Nephron progenitor cell (in vitro differentiated cells): ENCODE measurements around the gene FAM149B1.
"Not testable (repeated sequence)": the region's sequence is repeated elsewhere in the genome, so short reads cannot be mapped to it uniquely, and the experiment has no call there.

Experiments used
- DNase-seq: peaks from one replicate; pipeline ENCODE4 v3.0.0; 2021
- H3K27ac Mint-ChIP-seq: 2 replicates; pipeline ENCODE4 v1.8.0; 2021; ENCODE audit warnings: mild to moderate bottlenecking, moderate library complexity, mixed read lengths
- H3K27me3 Mint-ChIP-seq: 2 replicates; pipeline ENCODE4 v1.8.0; 2021; ENCODE audit warnings: mild to moderate bottlenecking, low read depth, mixed read lengths; ENCODE audit not compliant: poor library complexity
- H3K36me3 Mint-ChIP-seq: 2 replicates; pipeline ENCODE4 v1.8.0; 2021; ENCODE audit warnings: low read depth, mixed read lengths
- H3K4me1 Mint-ChIP-seq: 2 replicates; pipeline ENCODE4 v1.8.0; 2021; ENCODE audit warnings: mixed read lengths
- H3K4me3 Mint-ChIP-seq: 2 replicates; pipeline ENCODE4 v1.8.0; 2021; ENCODE audit warnings: mild to moderate bottlenecking, moderate library complexity, mixed read lengths
- H3K9me3 Mint-ChIP-seq: 2 replicates; pipeline ENCODE4 v1.8.0; 2021; ENCODE audit warnings: mild to moderate bottlenecking, moderate library complexity, mixed read lengths
- CTCF ChIP-seq: fragments of 200-600 bp; sonication (generic); IDR thresholded peaks from 2 replicates; pipeline ENCODE4 v1.5.0; 2021; ENCODE audit warnings: antibody characterized with exemption

Gene FAM149B1

GRCh38 chr10:73131913-73132686, 35.8 kb upstream of the FAM149B1 start:
- Mint-ChIP-seq H3K36me3 (peaks cover 73% of the 10 kb centered on the region), H3K27ac (peak overlapping the region; percentile 37), H3K27me3 (no peaks in the 10 kb centered on the region), H3K4me3 (no peak overlapping the region), H3K9me3 (no peaks in the 10 kb centered on the region), H3K4me1 (peaks cover 20% of the 10 kb centered on the region)
- TF ChIP-seq CTCF, result no peak
- DNase-seq, result no peak

GRCh38 chr10:73134727-73135126, 33.2 kb upstream of the FAM149B1 start:
- H3K9me3 Mint-ChIP-seq, result no peaks in the 10 kb centered on the region

GRCh38 chr10:73136627-73137026, 31.3 kb upstream of the FAM149B1 start:
- H3K27me3 Mint-ChIP-seq, result no peaks in the 10 kb centered on the region
- H3K4me1 Mint-ChIP-seq, result peaks cover 9% of the 10 kb centered on the region
- peaks cover 78% of the 10 kb centered on the region for H3K36me3 Mint-ChIP-seq
- DNase-seq, result no peak
- no peaks in the 10 kb centered on the region for H3K9me3 Mint-ChIP-seq
- H3K27ac Mint-ChIP-seq, result no peak overlapping the region
- H3K4me3 Mint-ChIP-seq, result no peak overlapping the region
- no peak for TF ChIP-seq CTCF

More at GRCh38 chr10:73134727-73135126, 33.2 kb upstream of the FAM149B1 start:
- Mint-ChIP-seq H3K4me3 (no peak overlapping the region), H3K27me3 (no peaks in the 10 kb centered on the region), H3K36me3 (peaks cover 81% of the 10 kb centered on the region), H3K27ac (no peak overlapping the region), H3K4me1 (peaks cover 20% of the 10 kb centered on the region)
- DNase-seq, result no peak
- no peak for TF ChIP-seq CTCF

- Mint-ChIP-seq H3K27me3 (no peaks in the 10 kb centered on the region), H3K27ac (peak overlapping the region; percentile 40), H3K4me1 (no peaks in the 10 kb centered on the region), H3K36me3 (peaks cover 72% of the 10 kb centered on the region), H3K4me3 (no peak overlapping the region), H3K9me3 (no peaks in the 10 kb centered on the region)
- TF ChIP-seq CTCF, result no peak
- DNase-seq, result no peak
These were observed 28.7 kb upstream of the FAM149B1 start for GRCh38 chr10:73139251-73139650.

GRCh38 chr10:73141603-73142002, 26.3 kb upstream of the FAM149B1 start:
- Mint-ChIP-seq H3K36me3 (peaks cover 71% of the 10 kb centered on the region), H3K4me3 (no peak overlapping the region), H3K27me3 (no peaks in the 10 kb centered on the region), H3K27ac (peak overlapping the region; percentile 10), H3K4me1 (no peaks in the 10 kb centered on the region), H3K9me3 (no peaks in the 10 kb centered on the region)
- no peak for TF ChIP-seq CTCF
- DNase-seq, result no peak

- peaks cover 72% of the 10 kb centered on the region for H3K36me3 Mint-ChIP-seq
- not testable (repeated sequence) for H3K4me1 Mint-ChIP-seq, H3K27ac Mint-ChIP-seq, H3K4me3 Mint-ChIP-seq, H3K27me3 Mint-ChIP-seq, DNase-seq
- peaks cover 22% of the 10 kb centered on the region for H3K9me3 Mint-ChIP-seq
These were observed 17.1 kb upstream of the FAM149B1 start for GRCh38 chr10:73150633-73151413.
